Measurements from ENCODE around the gene RPL18.

Gene RPL18

DNA sequence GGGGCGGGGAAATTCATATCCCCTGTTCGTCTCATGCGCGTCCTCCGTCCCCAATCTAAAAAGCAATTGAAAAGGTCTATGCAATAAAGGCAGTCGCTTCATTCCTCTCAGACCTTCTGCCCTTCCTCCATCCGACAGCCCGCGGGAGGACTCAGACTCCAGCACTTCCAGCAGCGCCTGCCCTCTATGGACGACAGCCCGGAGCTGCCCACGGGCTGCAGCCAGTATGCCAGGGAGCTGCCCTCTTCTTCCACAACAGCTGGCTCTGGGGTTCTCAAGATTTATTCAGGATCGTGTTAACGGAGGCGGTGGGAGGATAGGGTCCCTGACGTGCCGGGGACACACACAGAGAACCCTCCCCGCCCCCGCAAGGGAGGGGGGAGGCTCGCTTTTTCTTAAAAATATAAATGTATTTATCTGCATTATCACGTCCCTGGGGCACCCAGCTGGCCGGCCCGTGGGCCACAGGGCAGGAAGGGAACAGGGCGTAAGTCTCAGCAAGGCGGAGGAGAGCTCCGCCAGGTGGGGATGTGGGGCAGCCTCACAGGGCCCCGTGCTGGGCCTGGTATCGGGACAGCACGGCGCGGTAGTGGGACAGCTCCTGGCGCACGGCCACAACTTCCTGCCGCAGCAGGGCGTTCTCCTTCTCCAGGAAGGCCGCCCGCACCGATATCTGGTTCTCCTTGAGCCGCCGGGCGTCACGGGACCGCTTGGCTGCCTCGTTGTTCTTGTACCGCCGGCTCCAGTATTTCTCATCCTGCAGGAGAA is 11.5 kb upstream of the RPL18 start:
- FAIRE-seq, result no peak
- no peak for DNase-seq (ENCODE audit: low spot score)

DNA sequence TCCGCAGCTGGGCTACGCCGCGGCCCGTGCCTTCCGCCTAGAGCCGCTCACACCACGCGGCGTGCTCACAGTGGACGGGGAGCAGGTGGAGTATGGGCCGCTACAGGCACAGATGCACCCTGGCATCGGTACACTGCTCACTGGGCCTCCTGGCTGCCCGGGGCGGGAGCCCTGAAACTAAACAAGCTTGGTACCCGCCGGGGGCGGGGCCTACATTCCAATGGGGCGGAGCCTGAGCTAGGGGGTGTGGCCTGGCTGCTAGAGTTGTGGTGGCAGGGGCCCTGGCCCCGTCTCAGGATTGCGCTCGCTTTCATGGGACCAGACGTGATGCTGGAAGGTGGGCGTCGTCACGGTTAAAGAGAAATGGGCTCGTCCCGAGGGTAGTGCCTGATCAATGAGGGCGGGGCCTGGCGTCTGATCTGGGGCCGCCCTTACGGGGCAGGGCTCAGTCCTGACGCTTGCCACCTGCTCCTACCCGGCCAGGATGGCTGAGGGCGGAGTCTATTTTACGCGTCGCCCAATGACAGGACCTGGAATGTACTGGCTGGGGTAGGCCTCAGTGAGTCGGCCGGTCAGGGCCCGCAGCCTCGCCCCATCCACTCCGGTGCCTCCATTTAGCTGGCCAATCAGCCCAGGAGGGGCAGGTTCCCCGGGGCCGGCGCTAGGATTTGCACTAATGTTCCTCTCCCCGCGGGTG is 10.8 kb upstream of the RPL18 start:
- DNase-seq (ENCODE audit: low spot score) (no peak), FAIRE-seq (no peak)

DNA sequence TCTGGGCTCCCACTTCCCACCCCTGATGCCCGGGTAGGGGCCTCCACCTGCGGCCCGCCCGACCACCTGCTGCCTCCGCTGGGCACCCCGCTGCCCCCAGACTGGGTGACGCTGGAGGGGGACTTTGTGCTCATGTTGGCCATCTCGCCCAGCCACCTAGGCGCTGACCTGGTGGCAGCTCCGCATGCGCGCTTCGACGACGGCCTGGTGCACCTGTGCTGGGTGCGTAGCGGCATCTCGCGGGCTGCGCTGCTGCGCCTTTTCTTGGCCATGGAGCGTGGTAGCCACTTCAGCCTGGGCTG is 10.3 kb upstream of the RPL18 start:
- FAIRE-seq, result no peak

DNA sequence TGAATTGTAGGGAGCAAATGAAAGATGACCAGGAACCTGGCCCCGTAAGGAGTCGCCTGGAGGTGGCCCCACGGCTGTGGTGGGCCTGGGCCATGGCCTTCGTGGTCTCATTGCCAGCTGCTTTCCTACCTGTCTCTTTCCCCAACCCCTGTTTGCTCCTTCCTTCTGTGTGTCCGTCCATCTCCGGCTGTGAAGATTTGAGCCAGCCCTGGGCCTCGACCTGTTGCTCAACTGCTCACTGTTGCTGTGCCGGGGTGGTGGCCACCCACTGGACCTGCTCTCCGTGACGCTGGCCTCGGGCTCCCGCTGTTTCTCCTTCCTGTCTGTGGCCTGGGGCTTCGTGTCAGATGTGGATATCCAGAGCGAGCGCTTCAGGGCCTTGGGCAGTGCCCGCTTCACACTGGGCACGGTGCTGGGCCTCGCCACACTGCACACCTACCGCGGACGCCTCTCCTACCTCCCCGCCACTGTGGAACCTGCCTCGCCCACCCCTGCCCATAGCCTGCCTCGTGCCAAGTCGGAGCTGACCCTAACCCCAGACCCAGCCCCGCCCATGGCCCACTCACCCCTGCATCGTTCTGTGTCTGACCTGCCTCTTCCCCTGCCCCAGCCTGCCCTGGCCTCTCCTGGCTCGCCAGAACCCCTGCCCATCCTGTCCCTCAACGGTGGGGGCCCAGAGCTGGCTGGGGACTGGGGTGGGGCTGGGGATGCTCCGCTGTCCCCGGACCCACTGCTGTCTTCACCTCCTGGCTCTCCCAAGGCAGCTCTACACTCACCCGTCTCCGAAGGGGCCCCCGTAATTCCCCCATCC is 9.7 kb upstream of the RPL18 start:
- FAIRE-seq (no peak), DNase-seq (ENCODE audit: low spot score) (no peak)

More for the DNA sequence above, 10.3 kb upstream of the RPL18 start:
- DNase-seq (ENCODE audit: low spot score), result no peak

DNA sequence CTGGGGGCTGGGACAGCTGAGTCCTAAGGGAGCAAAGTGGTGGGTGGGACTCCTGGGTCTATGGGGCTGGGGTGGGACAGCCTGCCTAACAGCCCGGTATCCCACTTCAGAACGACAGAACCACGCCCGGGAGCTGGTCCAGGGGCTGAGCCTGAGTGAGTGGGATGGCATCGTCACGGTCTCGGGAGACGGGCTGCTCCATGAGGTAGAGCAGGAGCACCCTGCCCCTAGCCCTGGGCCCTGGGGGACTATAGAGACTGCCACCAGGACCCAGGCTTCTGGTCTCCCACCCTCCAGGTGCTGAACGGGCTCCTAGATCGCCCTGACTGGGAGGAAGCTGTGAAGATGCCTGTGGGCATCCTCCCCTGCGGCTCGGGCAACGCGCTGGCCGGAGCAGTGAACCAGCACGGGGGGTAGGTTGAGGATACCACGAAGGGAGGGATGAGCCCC is 8.9 kb upstream of the RPL18 start:
- FAIRE-seq (no peak), DNase-seq (ENCODE audit: low spot score) (no peak)

DNA sequence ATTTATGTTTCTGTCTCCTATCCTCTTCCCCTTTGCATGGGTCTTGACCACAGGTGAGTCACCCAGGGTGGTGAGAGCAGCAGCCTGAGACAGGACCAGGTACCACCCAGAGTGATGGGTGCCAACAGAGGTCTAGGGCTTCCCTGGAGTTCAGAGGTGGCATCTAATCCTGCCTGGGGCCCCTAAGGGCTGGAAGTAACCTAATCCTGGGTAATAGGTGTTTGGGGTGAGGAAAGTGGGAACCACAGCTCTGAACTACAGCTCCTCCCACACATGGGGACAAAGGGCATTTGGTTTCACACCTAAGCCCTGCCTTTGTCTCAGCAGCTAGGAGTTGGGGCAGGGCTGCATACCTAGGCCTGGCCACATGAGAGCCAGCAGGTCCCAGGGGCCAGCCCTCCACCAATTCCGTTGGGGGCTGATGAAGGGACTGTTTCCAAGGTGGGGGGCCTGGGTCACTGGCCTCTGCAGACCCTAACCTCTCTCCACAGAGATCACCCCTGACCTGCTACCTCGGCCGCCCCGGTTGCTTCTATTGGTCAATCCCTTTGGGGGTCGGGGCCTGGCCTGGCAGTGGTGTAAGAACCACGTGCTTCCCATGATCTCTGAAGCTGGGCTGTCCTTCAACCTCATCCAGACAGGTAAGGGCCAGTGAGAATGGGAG is 8.4 kb upstream of the RPL18 start:
- no peak for FAIRE-seq
- no peak for DNase-seq (ENCODE audit: low spot score)

DNA sequence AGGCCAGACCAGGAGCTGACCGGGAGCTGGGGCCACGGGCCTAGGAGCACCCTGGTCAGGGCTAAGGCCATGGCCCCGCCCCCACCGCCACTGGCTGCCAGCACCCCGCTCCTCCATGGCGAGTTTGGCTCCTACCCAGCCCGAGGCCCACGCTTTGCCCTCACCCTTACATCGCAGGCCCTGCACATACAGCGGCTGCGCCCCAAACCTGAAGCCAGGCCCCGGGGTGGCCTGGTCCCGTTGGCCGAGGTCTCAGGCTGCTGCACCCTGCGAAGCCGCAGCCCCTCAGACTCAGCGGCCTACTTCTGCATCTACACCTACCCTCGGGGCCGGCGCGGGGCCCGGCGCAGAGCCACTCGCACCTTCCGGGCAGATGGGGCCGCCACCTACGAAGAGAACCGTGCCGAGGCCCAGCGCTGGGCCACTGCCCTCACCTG is 6.9 kb upstream of the RPL18 start:
- DNase-seq (ENCODE audit: low spot score) (no peak), FAIRE-seq (no peak)

DNA sequence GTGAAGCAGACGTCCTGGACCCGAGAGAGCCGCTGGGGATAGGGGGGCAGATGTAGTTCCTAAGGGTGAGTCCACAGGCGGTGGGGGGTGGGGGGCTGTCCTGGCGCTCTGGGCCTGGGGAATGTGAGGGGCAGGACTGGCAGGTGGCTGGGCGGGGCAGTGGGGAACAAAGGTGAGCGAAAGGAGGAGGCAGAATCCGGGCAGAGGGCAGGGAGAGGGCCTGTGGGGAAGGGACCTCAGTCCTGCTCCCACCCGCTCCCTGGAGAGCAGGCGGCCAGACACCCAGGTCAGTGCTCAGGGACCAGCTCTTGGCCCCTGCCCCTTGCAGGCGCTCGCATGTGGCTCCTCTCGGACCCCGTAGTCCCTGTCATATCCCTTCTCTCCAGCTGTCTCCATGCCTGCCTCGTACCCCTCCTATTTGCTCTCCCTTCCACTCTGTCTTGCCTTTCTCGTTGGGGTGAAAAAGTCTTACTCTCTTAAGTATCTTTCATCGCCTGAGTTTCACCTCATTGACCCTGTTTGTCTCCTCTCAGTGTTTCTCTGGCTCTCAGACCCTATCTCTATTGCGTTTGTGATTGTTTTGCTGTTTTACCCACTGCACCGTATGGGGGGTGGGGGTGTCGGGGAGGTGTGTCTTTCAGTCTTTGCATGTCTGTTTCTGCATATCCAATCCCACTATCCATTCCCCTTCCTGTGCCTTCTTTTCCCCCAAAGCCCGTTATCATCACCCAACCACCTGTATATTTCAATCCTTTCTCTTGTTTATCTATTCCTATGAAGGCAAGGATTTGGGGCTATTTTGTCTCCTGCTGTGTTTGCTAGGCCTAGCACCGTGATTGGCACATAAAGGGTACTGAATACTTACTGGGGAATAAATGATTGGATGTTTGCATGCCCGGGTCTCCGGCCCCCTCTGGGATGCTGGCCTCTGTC is 6.1 kb upstream of the RPL18 start:
- DNase-seq (ENCODE audit: low spot score) (no peak), FAIRE-seq (no peak)

DNA sequence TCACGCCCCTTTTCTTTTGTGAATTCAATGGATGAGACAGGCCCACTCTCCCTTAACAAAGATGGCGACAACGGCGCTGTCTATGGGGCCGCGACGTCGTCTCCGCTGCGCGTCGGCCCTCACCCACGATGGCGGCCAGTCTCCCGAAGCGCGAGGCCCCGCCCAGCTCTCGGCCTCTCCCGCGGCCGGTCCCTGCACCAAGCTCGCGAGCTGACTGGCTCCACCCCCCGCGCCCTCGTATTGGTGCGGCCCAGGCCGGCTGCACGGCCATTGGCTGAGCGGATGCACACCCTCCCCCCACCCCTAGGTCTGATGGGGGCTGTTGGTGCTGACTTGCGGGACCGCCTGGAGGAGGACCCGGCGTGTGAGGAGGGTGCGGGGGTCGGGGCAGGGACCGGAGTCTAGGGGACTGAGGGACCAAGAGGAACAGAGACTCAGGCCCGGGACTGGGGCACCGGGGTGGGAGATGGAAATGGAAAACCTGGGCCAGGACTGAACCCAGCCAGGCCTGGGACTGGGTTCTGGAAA is 5.2 kb upstream of the RPL18 start:
- no peak for FAIRE-seq
- no peak for DNase-seq (ENCODE audit: low spot score)

DNA sequence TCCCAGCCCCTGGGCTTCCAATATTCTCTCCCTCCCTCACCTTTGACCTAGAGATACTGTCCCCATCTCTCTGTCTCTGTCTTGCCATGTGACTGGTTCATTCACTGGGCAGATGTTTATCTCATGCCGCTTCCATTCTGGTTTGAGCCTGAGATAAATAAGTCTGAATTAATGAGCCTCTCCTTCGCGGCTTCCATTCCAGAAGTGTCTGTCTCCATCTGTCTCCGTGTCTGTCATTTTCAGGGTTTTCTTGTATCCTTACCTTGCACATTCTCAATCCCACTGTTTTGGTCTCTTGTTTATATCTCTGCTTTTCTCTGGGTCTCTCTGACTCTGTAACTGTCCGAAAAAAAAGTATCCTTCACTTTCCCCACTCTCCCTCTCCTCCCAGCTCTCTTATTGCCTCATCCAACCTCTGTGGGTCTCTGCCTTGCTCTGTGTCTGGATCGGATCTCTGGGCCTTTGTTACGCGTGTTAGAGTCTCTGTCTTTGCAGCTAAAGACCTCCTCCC is 4.6 kb upstream of the RPL18 start:
- FAIRE-seq (no peak), DNase-seq (ENCODE audit: low spot score) (no peak)

DNA sequence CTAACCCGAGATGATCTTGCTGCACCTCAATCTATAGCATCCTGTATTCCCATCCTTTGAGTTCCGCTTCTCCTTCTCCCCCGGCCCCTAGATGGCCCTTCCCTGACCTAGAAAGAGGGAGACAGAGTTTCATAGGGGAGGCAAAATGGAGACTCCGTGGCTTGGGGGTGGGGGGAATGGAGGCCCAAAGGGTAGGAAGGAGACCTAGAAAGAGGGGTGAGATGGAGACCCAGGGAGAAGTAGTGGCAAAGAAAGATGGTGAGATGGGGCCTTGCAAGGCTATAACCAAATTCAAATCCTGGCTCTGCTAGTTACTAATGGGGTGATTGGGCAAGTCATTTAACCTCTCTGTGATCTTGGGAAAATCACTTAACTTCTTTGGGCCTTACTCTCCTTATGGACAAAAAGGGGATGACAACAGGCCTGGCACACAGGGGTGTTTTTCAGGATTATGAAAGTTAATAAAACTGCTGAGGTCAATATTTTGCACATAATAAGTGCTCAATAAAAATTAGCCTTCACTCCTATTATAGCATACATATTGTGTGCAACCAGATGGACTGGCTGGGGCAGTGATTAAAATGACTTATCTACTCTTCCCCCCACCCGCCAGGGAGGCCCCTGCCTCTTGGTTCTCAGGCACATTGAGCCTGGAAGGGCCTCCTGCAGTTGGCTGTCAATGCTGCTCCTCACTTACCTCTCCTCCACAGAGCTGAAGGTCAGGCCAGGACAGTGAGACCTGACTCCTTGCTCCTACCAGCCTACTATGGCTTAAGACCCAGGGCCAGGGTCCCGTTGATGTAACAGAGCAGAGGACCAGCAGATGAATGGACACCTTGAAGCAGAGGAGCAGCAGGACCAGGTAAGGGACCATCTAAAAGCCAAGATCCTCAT is 961 bp upstream of the RPL18 start:
- no peak for FAIRE-seq
- no peak for DNase-seq (ENCODE audit: low spot score)

DNA sequence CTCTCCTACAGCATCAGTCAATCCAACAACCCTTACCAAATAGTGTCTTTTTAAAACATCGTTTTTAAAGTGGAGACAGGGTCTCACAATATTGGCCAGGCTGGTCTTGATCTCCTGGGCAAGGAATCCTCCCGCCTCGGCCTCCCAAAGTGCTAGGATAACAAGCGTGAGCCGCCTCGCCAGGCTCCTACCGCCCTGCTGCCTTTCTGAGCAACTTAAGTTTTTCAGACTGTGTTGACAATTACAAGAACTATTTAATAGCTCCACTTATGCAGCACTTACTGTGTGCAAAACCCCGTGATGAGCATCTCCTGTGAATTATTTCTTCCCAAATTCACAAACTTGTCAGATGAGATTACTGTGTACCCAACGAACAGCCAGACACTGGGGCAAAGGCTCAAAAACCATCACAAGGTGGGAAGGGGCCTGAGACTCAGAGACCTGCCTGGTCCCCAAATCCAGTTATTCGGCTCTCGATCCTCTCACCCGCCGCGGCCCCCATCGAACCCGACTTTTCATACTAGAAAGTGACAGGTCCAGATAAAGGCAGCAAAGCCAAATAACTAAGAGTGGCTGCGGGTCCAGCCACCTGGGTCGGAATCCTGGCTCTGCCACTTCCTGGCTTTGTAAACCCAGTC is 581 bp downstream of the RPL18 start:
- FAIRE-seq, result no peak
- no peak for DNase-seq (ENCODE audit: low spot score)

DNA sequence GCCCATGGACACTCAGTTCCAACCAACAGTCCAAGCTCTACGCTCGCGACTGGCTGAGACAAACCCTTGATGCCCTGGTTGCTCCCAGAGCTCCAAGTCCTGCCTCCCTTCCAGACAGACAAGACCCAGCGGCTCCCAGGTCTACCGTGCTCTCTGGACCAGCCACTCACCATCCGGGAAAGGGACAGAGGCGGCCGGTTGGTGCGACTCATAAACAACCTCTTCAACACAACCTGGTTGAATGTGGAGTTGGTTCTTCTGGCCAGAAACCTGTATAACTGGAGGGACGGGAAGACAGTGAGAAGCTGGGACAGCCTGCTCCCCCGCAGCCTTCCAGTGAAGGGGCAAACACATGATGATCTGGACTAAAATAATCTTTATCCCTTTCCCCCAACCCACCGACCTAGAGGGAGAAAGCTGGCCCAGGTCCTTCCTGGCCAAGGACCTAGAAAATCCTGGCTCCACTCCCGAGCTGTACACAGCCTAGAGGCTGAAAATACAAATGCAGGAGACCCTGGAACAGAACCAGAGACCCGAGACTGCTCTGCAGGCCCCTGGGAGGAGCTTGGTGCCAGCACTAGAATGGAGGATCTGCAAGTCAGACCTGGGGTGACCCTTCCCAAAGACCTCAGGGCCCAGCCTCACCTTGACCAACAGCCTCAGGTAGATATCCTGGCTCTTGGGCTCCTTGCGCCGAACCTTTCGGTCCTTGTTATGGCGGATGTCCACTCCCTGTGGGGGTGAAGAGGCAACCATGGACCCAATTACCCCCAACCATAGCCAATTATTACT is 1.6 kb downstream of the RPL18 start:
- DNase-seq (ENCODE audit: low spot score), result no peak
- FAIRE-seq, result no peak

DNA sequence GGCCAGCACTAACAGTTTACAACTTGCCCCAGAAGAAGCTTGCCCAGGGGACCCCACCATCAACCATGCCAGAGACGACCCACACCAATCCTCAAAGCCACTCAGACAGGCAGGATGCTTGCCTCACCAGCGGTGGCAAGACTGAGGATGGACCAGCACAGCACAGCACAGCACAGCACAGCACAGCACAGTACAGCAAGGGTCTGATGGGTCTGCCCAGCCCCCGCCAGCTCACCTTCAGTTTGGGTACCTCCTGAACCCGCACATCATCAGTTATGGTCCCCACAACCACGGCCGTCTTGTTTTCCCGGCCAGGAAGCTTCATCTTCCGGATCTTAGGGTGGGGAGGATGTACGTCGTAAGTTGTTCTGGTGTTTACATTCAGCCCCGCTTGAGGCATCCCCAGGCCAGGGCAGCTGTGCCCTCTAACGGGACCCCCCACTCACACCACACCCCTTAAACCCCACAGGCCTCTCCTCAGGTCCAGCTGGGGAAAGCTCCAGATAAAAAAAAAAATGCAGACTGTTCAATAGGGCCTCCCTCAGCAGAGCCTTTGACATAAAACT is 2.4 kb downstream of the RPL18 start:
- DNase-seq (ENCODE audit: low spot score), result no peak
- no peak for FAIRE-seq

DNA sequence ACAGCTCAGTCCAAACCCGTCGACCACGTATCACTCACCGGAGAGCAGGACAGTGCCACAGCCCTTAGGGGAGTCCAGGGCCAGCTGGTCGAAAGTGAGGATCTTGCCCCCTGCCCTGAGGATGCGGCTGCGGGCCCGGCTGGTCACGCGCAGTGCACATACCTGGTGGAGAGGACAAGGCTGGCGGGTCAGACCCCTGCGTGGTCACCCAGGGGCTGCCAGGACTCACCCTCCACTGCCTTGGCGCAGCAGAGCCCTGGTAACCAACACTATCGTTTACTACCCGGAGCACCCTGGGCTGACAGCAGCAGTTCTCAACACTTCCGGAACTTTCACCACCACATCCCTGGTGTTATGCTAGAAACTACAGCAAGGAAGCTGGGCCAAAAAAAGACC is 2.9 kb downstream of the RPL18 start:
- FAIRE-seq (no peak), DNase-seq (ENCODE audit: low spot score) (no peak)

DNA sequence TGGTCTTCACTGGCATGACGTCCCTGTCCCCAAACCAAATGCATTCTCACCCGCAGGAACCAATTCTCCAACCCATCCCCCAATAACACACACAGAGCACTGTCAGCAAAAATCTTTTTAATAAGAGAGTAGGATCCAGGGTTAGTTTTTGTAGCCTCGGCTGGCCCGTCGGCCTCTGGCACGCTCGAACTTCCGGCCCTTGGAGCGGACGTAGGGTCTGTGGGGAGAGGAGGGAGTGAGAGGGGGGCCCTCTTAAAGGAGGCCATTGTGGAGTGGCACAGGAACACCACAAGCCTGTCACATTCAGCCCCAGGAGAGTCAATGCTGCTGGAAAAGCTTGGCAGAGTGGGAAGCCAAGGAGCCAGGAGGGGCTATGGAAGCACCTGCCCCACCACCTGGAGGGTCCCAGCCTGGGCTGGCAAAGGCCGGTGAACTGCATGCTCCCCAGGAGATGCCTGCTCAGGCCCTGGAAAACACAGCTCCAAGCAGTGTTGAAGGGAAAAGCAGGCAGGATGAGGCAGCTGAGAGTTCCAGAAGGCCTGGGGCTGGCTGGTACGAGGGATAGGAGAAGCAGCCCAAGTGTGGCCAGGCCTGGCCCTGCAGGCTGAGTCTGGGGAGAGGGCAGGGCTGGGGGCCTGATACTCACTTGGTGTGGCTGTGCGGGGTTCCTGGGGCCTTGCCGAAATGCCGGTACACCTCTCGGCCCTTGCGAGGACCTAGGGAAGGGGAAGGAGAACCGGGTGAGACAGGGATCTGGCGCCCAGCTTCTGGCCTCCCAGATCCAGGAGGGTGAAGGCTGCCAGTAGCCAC is 3.5 kb downstream of the RPL18 start:
- FAIRE-seq (no peak), DNase-seq (ENCODE audit: low spot score) (no peak)
